ENCODE results near the gene ADGRA3.
A peak's percentile ranks its signal among the peaks of the same experiment; 100 is the strongest.

Gene ADGRA3

DNA sequence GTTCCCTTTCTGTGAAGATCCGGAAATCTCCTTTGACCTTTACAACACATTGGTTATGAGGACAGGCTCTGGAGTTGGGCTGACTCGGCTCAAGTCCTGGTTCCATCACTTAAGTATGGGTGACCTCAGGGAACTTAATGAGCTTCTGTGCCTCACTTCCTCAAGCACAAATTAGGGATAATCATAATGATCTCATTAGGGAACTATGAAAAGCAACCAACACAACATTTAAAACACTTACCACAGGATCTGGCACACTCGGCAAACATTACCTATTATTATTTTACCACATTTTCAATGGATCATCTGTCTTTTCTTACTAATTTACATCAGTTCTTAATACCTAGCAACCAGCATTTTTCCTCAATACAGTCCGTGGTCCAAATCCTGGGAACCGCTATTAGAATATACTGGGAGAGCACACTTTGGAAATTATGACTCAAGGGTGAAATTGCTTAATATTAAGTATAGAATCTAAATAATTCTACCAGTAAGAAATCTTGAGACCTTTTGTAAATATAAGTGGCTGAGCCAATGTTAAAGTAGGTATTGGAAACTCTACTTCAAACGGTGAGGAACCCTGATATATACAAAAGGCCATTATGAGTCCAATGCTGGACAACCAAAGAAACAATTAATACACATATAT is 19.6 kb downstream of the ADGRA3 start:
- Histone ChIP-seq H3K4me1 (ENCODE audit: control insufficient read depth, insufficient read depth, low read length, unreplicated experiment) (no peaks in the 10 kb centered on the region), H3K36me3 (ENCODE audit: insufficient read depth, low read length) (no peaks in the 10 kb centered on the region), H3K79me2 (ENCODE audit: control insufficient read depth, insufficient read depth, low read length, unreplicated experiment) (peaks cover 3% of the 10 kb centered on the region), H2AFZ (ENCODE audit: low read length, unreplicated experiment) (no peak overlapping the region), H3K27me3 (ENCODE audit: insufficient read depth, low read length) (no peaks in the 10 kb centered on the region), H3K4me3 (ENCODE audit: low read depth, low read length) (no peak overlapping the region), H3K27ac (ENCODE audit: low read depth, low read length) (no peak overlapping the region)

DNA sequence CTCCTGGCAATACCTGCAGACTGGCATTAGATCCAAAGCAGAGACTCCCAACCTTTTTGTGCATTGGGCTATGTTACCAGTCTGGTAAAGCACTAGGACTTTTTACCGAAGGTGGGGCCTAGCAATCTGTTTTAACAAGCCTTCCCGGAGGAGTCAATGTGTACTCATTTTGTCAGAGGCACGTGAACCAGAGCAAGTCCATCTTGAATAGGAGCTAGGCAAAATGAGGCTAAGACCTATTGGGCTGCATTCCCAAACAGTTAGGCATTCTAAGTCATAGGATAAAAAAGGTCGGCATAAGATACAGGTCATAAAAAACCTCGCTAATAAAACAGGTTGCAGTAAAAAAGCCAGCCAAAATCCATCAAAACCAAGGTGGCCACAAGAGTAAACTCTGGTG is 22.3 kb downstream of the ADGRA3 start:
- Histone ChIP-seq H3K79me2 (ENCODE audit: control insufficient read depth, insufficient read depth, low read length, unreplicated experiment) (no peaks in the 10 kb centered on the region), H3K27me3 (ENCODE audit: insufficient read depth, low read length) (no peaks in the 10 kb centered on the region), H2AFZ (ENCODE audit: low read length, unreplicated experiment) (no peak overlapping the region), H3K4me3 (ENCODE audit: low read depth, low read length) (no peak overlapping the region), H3K27ac (ENCODE audit: low read depth, low read length) (no peak overlapping the region), H3K4me1 (ENCODE audit: control insufficient read depth, insufficient read depth, low read length, unreplicated experiment) (no peaks in the 10 kb centered on the region), H3K36me3 (ENCODE audit: insufficient read depth, low read length) (no peaks in the 10 kb centered on the region)

DNA sequence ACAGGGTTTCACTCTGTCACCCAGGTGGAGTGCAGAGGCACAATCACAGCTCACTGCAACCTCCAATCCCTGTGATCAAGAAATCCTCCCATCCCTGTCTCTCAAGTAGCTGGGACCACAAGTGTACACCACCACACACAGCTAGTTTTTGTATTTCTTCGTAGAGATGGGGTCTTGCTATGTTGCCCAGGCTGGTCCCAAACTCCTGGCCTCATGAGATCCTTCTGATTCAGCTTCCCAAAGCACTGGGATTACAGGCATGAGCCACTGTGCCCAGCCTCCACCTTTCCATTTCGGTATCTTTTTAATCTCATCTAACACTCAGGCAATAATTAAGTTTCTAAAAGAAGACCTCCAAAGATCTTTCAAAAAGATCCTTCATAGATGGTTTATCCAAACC is 22.9 kb downstream of the ADGRA3 start:
- no peak overlapping the region for H3K27ac ChIP-seq (ENCODE audit: low read depth, low read length)
- H3K36me3 ChIP-seq (ENCODE audit: insufficient read depth, low read length) = no peaks in the 10 kb centered on the region
- H3K79me2 ChIP-seq (ENCODE audit: control insufficient read depth, insufficient read depth, low read length, unreplicated experiment) = no peaks in the 10 kb centered on the region
- no peak overlapping the region for H3K4me3 ChIP-seq (ENCODE audit: low read depth, low read length)
- H3K27me3 ChIP-seq (ENCODE audit: insufficient read depth, low read length) = no peaks in the 10 kb centered on the region
- H2AFZ ChIP-seq (ENCODE audit: low read length, unreplicated experiment) = no peak overlapping the region
- H3K4me1 ChIP-seq (ENCODE audit: control insufficient read depth, insufficient read depth, low read length, unreplicated experiment) = no peaks in the 10 kb centered on the region

DNA sequence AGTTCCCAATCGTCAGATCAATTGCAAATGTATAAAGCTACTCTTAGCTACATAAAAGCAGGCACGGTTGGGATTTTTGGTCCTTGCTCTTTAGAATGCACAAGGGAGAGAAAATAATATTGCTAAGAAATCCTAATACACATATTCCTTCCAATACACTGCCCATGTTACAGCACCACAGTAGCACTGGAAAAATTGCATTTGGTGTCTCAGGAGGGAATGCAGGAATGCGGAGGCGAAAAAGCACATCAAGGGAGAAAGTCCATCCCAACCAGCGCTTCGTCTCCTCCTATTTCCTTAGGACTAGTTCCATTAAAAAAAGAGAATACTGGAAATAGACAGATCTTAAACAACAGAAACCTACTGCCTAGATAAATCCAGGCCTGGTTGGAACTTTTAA is 23.9 kb downstream of the ADGRA3 start:
- Histone ChIP-seq H3K4me3 (ENCODE audit: low read depth, low read length) (no peak overlapping the region), H3K79me2 (ENCODE audit: control insufficient read depth, insufficient read depth, low read length, unreplicated experiment) (no peaks in the 10 kb centered on the region), H3K4me1 (ENCODE audit: control insufficient read depth, insufficient read depth, low read length, unreplicated experiment) (no peaks in the 10 kb centered on the region), H3K36me3 (ENCODE audit: insufficient read depth, low read length) (no peaks in the 10 kb centered on the region), H3K27ac (ENCODE audit: low read depth, low read length) (no peak overlapping the region), H2AFZ (ENCODE audit: low read length, unreplicated experiment) (no peak overlapping the region), H3K27me3 (ENCODE audit: insufficient read depth, low read length) (no peaks in the 10 kb centered on the region)

DNA sequence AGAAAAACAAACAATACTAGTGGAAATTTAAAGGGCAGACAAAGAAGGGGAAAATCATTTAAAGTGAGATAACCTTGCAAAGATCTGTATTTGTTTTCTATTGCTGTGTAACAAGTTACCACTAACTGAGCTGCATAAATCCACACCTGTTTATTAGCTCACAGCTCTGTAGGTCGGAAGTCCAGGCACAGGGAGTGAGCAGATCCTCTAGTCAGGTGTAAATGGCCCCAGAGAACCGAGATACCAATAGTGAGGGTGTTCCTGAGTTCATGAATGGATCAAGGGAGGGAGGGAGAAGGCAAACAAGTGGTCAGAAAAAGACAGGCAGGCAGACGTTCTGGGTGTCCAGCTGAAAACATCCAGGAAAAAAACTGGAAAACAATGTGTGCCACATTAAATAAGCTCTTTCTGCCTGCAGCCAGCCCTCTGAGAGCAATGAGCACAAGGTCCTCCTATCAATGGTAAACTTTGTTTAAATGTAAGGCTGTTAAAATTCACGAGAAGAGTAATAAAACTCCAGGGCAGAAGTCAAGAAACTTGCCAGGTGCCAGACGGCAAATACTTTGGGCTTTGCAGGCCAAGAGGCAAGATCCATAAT is 25.0 kb downstream of the ADGRA3 start:
- Histone ChIP-seq H3K27me3 (ENCODE audit: insufficient read depth, low read length) (no peaks in the 10 kb centered on the region), H3K79me2 (ENCODE audit: control insufficient read depth, insufficient read depth, low read length, unreplicated experiment) (no peaks in the 10 kb centered on the region), H3K4me1 (ENCODE audit: control insufficient read depth, insufficient read depth, low read length, unreplicated experiment) (peaks cover 4% of the 10 kb centered on the region), H3K36me3 (ENCODE audit: insufficient read depth, low read length) (no peaks in the 10 kb centered on the region), H3K4me3 (ENCODE audit: low read depth, low read length) (no peak overlapping the region), H3K27ac (ENCODE audit: low read depth, low read length) (no peak overlapping the region), H2AFZ (ENCODE audit: low read length, unreplicated experiment) (no peak overlapping the region)

DNA sequence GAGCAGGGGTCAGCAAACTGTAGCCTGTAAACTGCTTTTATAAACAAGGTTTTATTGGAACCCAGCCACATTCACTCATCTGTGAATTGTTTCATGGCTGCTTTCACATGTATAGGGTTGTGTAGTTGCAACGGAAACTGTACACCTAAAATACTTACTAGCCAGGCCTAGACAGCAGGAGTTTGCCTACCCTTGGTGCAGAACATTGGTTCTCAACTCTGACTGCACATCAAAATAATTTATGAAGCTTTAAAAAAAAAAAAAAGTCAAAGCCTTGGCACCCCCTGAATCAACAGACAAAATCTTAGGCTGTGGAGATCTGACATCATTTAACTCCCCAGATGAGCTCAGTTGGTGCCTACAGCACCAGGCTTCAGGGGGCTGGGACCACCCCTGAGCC is 27.8 kb downstream of the ADGRA3 start:
- Histone ChIP-seq H3K79me2 (ENCODE audit: control insufficient read depth, insufficient read depth, low read length, unreplicated experiment) (no peaks in the 10 kb centered on the region), H2AFZ (ENCODE audit: low read length, unreplicated experiment) (no peak overlapping the region), H3K36me3 (ENCODE audit: insufficient read depth, low read length) (no peaks in the 10 kb centered on the region), H3K4me1 (ENCODE audit: control insufficient read depth, insufficient read depth, low read length, unreplicated experiment) (peaks cover 28% of the 10 kb centered on the region), H3K27me3 (ENCODE audit: insufficient read depth, low read length) (no peaks in the 10 kb centered on the region), H3K27ac (ENCODE audit: low read depth, low read length) (no peak overlapping the region), H3K4me3 (ENCODE audit: low read depth, low read length) (no peak overlapping the region)

DNA sequence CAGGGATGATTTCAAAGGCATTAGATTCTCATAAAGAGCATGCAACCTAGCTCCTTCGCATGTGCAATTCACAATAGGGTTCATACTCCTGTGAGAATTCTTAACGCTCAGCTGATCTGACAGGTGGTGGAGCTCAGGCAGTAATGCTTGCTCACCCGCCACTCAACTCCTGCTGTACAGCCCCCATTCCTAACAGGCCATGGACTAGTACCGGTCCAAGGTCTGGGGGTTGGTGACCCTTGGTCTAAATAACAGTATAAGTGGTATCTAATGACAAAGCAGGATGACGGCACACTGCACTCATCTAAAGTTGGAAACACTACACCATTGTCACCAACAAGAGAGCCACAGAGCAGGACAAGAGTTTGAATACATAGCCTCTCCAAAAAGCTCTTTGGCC is 28.5 kb downstream of the ADGRA3 start:
- Histone ChIP-seq H3K36me3 (ENCODE audit: insufficient read depth, low read length) (no peaks in the 10 kb centered on the region), H3K79me2 (ENCODE audit: control insufficient read depth, insufficient read depth, low read length, unreplicated experiment) (no peaks in the 10 kb centered on the region), H3K27me3 (ENCODE audit: insufficient read depth, low read length) (no peaks in the 10 kb centered on the region), H3K4me1 (ENCODE audit: control insufficient read depth, insufficient read depth, low read length, unreplicated experiment) (peaks cover 33% of the 10 kb centered on the region), H2AFZ (ENCODE audit: low read length, unreplicated experiment) (no peak overlapping the region), H3K4me3 (ENCODE audit: low read depth, low read length) (no peak overlapping the region), H3K27ac (ENCODE audit: low read depth, low read length) (no peak overlapping the region)

DNA sequence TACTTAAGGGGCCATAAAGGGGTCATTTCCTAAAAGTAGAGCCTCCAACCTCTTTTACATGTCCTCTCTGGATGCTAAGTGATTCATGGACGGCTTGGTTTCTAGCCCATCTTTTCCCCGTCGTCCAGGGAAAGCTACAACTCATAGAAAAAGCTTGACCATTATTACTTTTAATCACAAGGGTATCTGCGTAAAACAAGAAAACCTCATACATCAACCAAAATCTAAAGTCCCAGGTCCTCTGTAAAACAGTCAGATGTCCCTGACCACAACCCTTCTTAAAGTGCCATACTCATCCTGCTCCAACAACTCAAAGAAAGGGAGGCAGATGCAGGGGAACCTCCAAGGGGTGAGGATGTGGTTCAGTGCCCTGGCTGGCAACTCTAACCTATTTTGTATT is 29.6 kb downstream of the ADGRA3 start:
- H3K4me1 ChIP-seq (ENCODE audit: control insufficient read depth, insufficient read depth, low read length, unreplicated experiment) = peaks cover 33% of the 10 kb centered on the region
- H3K36me3 ChIP-seq (ENCODE audit: insufficient read depth, low read length) = no peaks in the 10 kb centered on the region
- no peak overlapping the region for H2AFZ ChIP-seq (ENCODE audit: low read length, unreplicated experiment)
- H3K27ac ChIP-seq (ENCODE audit: low read depth, low read length) = no peak overlapping the region
- no peaks in the 10 kb centered on the region for H3K27me3 ChIP-seq (ENCODE audit: insufficient read depth, low read length)
- no peak overlapping the region for H3K4me3 ChIP-seq (ENCODE audit: low read depth, low read length)
- no peaks in the 10 kb centered on the region for H3K79me2 ChIP-seq (ENCODE audit: control insufficient read depth, insufficient read depth, low read length, unreplicated experiment)

DNA sequence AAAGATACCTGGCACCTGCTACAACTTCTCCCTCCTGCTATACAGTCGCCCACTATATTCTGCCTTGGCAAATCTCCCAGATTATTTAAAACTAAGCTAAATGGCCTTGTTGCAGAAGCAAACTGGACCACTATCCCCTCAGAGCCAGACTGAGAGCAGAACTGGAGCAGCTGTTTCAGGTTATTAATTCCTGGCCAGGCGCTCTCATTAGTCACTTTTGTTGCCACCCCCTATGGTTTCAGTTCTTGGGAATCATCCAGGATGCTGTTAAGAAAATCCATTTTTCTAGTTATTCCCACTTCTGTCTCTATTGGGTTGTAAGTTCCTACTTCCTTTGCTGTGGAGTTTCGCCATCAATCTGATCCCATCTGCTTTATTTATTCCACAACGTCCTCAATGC is 30.1 kb downstream of the ADGRA3 start:
- no peak overlapping the region for H3K27ac ChIP-seq (ENCODE audit: low read depth, low read length)
- H3K79me2 ChIP-seq (ENCODE audit: control insufficient read depth, insufficient read depth, low read length, unreplicated experiment) = no peaks in the 10 kb centered on the region
- no peaks in the 10 kb centered on the region for H3K36me3 ChIP-seq (ENCODE audit: insufficient read depth, low read length)
- H2AFZ ChIP-seq (ENCODE audit: low read length, unreplicated experiment) = no peak overlapping the region
- peaks cover 33% of the 10 kb centered on the region for H3K4me1 ChIP-seq (ENCODE audit: control insufficient read depth, insufficient read depth, low read length, unreplicated experiment)
- H3K27me3 ChIP-seq (ENCODE audit: insufficient read depth, low read length) = no peaks in the 10 kb centered on the region
- no peak overlapping the region for H3K4me3 ChIP-seq (ENCODE audit: low read depth, low read length)

DNA sequence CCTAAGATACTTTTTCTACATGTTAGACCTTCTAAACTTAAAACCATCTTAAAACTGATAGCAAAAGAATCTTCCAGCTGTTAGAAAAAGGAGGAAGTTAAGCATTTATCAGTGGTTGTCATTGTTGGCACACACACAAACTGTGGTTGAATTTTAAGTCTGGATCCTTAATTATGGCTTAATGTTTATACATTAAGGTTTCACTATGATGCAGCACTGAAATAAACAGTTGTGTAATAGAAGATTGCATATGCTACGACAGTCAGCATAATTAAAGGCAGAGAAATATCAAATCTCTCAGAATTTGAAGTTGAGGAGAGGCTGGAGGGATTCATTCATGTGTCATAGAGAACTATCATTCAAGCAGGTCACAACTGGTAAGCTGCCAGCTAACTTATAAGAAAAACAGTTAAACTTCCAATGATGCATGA is 32.3 kb downstream of the ADGRA3 start:
- no peaks in the 10 kb centered on the region for H3K79me2 ChIP-seq (ENCODE audit: control insufficient read depth, insufficient read depth, low read length, unreplicated experiment)
- peak overlapping the region; percentile 25; the same call in 1 of the 2 replicates for H3K27ac ChIP-seq (ENCODE audit: low read depth, low read length)
- H3K4me3 ChIP-seq (ENCODE audit: low read depth, low read length) = peak overlapping the region; percentile 43; the same call in 1 of the 2 replicates
- H3K27me3 ChIP-seq (ENCODE audit: insufficient read depth, low read length) = no peaks in the 10 kb centered on the region
- H3K36me3 ChIP-seq (ENCODE audit: insufficient read depth, low read length) = no peaks in the 10 kb centered on the region
- H3K4me1 ChIP-seq (ENCODE audit: control insufficient read depth, insufficient read depth, low read length, unreplicated experiment) = peaks cover 33% of the 10 kb centered on the region
- no peak overlapping the region for H2AFZ ChIP-seq (ENCODE audit: low read length, unreplicated experiment)

Measured in ACC112 (cell line).